GM12873 (cell line): Measurements from ENCODE around the gene MRPS27.

ENCODE experiments used
- CTCF ChIP-seq: IDR thresholded peaks from 2 replicates; pipeline ENCODE4 v1.5.1; 2012; ENCODE audit warnings: low read depth, mild to moderate bottlenecking, moderate library complexity, low read length, control low read depth; ENCODE audit not compliant: insufficient read depth; ENCODE audit errors: missing control alignments

MRPS27 gene

GRCh38 chr5:72225741-72226140, 94.3 kb downstream of the MRPS27 start:
- TF ChIP-seq CTCF = no peak

- TF ChIP-seq CTCF = no peak
Measured at GRCh38 chr5:72224946-72225463, 95.0 kb downstream of the MRPS27 start.

GRCh38 chr5:72223371-72223770, 96.7 kb downstream of the MRPS27 start:
- TF ChIP-seq CTCF = no peak

GRCh38 chr5:72222521-72222920, 97.5 kb downstream of the MRPS27 start:
- no peak for TF ChIP-seq CTCF

- no peak for TF ChIP-seq CTCF
Measured at GRCh38 chr5:72221541-72221940, 98.5 kb downstream of the MRPS27 start.

- TF ChIP-seq CTCF = no peak
Measured at GRCh38 chr5:72221099-72221498, 98.9 kb downstream of the MRPS27 start.

GRCh38 chr5:72216756-72217155, 103.3 kb downstream of the MRPS27 start:
- no peak for TF ChIP-seq CTCF
